HG02884 (cell line): ENCODE results near the gene APOL6.
"Not testable (repeated sequence)": the region's sequence is repeated elsewhere in the genome, so short reads cannot be mapped to it uniquely, and the experiment has no call there.

Source experiments
- ATAC-seq: cut with Tn5 transposase; IDR thresholded peaks from one replicate; pipeline ENCODE4 v1.9.1; 2021; ENCODE audit warnings: mild to moderate bottlenecking, moderate library complexity; ENCODE audit not compliant: unreplicated experiment

Gene APOL6

GRCh38 chr22:35634943-35635540 lies 13.2 kb upstream of the APOL6 start:
- no peak for ATAC-seq

GRCh38 chr22:35637254-35637653 lies 11.0 kb upstream of the APOL6 start:
- no peak for ATAC-seq

- ATAC-seq: no peak
Measured at GRCh38 chr22:35638001-35638400, 10.2 kb upstream of the APOL6 start.

- no peak for ATAC-seq
Measured at GRCh38 chr22:35638410-35638809, 9.8 kb upstream of the APOL6 start.

GRCh38 chr22:35641494-35642120 lies 6.6 kb upstream of the APOL6 start:
- no peak for ATAC-seq

GRCh38 chr22:35642305-35642741 lies 5.9 kb upstream of the APOL6 start:
- ATAC-seq: no peak

- ATAC-seq: no peak
Measured at GRCh38 chr22:35643991-35644390, 4.3 kb upstream of the APOL6 start.

GRCh38 chr22:35645646-35646045 lies 2.6 kb upstream of the APOL6 start:
- ATAC-seq: no peak

GRCh38 chr22:35649026-35649553 lies 844 bp downstream of the APOL6 start:
- no peak for ATAC-seq

GRCh38 chr22:35649636-35650250 lies 1.5 kb downstream of the APOL6 start:
- ATAC-seq: no peak

- ATAC-seq: no peak
Measured at GRCh38 chr22:35651085-35651484, 2.8 kb downstream of the APOL6 start.

GRCh38 chr22:35653824-35654223 lies 5.6 kb downstream of the APOL6 start:
- no peak for ATAC-seq

- ATAC-seq: no peak
Measured at GRCh38 chr22:35656284-35656752, 8.1 kb downstream of the APOL6 start.

- ATAC-seq: no peak
Measured at GRCh38 chr22:35657571-35658312, 9.5 kb downstream of the APOL6 start.

- ATAC-seq: no peak
Measured at GRCh38 chr22:35660291-35661127, 12.3 kb downstream of the APOL6 start.

GRCh38 chr22:35661464-35661863 lies 13.2 kb downstream of the APOL6 start:
- no peak for ATAC-seq

GRCh38 chr22:35662914-35663313 lies 14.7 kb downstream of the APOL6 start:
- ATAC-seq: no peak

GRCh38 chr22:35663371-35663770 lies 15.1 kb downstream of the APOL6 start:
- ATAC-seq: no peak

GRCh38 chr22:35664955-35665587 lies 16.8 kb downstream of the APOL6 start:
- no peak for ATAC-seq

GRCh38 chr22:35666699-35667098 lies 18.5 kb downstream of the APOL6 start:
- ATAC-seq: not testable (repeated sequence)
